ENCODE results near the gene CASD1.

DNA sequence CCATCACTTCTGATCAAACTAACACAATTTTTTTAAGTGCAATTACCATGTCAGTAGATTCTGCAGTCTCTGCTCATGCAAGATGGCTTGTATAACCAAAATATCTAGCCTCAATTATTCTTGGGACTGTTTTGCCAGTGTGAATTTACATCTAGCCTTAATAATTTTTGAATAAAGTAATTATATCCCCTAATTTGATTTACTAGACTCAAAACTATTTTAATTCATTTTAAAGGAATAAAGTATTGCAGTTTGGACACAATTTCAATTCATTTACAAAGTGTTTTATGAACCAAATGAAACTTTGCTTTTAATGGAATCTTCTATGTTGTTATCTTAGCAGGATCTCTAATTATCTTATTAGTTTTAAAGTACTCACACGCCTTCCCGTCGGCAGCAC lies 90.7 kb downstream of the CASD1 start:
- TF ChIP-seq TAF1 (IDR thresholded peaks at IDR 0.05; ENCODE audit: low read depth) = no peak
- TF ChIP-seq, protein P1, sequence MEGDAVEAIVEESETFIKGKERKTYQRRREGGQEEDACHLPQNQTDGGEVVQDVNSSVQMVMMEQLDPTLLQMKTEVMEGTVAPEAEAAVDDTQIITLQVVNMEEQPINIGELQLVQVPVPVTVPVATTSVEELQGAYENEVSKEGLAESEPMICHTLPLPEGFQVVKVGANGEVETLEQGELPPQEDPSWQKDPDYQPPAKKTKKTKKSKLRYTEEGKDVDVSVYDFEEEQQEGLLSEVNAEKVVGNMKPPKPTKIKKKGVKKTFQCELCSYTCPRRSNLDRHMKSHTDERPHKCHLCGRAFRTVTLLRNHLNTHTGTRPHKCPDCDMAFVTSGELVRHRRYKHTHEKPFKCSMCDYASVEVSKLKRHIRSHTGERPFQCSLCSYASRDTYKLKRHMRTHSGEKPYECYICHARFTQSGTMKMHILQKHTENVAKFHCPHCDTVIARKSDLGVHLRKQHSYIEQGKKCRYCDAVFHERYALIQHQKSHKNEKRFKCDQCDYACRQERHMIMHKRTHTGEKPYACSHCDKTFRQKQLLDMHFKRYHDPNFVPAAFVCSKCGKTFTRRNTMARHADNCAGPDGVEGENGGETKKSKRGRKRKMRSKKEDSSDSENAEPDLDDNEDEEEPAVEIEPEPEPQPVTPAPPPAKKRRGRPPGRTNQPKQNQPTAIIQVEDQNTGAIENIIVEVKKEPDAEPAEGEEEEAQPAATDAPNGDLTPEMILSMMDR (IDR thresholded peaks at IDR 0.05; ENCODE audit: poor library complexity, severe bottlenecking) = no peak

Measured in neural cell (in vitro differentiated cells).